ENCODE data around the gene STX17.

DNA sequence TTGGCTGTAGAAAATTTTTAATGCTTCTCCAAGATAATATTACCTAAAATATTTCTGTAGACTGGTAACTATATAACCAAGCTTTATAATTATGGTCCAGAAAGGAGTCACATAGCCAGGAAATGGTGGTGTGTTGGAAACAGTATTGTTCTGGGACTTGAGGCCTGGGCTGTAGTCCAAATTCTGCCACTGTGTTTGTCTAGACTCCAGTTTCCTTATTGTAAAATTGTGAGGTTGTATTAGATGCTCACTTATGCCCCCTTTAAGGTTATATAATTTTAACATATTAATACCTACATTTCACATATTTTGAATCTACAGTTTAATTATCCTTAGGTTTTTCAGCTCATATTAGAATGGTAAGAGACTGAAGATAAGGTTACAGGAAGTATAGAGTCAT lies 42.4 kb downstream of the STX17 start:
- TF ChIP-seq FOXM1 (IDR thresholded peaks at IDR 0.05; ENCODE audit: borderline replicate concordance) = no peak
- no peak for TF ChIP-seq HDGF (IDR thresholded peaks at IDR 0.05; ENCODE audit: borderline replicate concordance)
- TF ChIP-seq TARDBP (IDR thresholded peaks at IDR 0.05) = no peak

All from HEK293T (cell line).